HG02884 (cell line): ENCODE measurements around the gene EPN2.

ENCODE experiments used
- ATAC-seq: cut with Tn5 transposase; IDR thresholded peaks from one replicate; pipeline ENCODE4 v1.9.1; 2021; ENCODE audit warnings: mild to moderate bottlenecking, moderate library complexity; ENCODE audit not compliant: unreplicated experiment

The EPN2 gene

DNA sequence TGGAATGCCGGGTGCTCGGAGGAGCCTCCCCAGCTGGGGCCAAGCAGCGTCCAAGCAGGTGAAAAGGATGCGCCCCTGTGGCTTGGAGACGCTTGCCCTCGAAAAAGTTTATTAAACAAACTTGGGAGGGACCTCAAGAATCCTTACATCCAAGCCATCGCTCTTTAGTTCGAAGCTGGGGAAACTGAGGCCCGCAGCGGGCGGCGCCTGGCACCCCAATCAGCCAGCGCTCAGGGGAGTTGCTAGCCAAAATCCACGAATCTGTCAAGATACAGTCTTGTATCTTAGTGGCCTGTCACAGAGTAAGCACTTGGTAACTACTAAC is 125.9 kb downstream of the EPN2 start:
- no peak for ATAC-seq

DNA sequence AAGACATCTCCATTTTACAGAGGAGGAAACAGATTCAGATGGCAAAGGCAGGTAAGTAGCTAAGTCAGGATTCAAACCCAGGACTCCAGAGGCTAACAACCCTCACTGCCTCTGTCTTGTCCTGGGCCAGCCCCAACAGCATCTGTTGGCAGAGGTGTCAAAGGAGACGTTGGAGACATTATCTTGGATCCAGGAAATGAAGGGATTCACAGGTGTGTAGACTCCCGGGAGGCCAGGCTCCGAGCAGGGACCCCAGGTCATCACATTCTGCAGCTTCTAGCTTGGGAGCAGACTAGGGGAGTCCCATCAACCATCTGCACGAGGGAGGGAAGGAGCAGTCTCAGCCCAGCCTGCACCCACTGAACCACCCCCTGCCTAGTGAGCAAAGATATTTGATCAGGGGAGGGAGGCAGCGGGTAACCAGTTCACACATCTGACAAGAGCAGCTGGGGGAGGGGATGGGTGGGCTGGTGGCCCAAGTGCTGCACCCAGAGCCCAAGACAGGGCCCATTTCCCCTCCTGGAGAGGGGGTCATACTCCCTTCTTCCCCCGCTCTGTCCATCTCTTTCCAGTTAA is 126.4 kb downstream of the EPN2 start:
- no peak for ATAC-seq

DNA sequence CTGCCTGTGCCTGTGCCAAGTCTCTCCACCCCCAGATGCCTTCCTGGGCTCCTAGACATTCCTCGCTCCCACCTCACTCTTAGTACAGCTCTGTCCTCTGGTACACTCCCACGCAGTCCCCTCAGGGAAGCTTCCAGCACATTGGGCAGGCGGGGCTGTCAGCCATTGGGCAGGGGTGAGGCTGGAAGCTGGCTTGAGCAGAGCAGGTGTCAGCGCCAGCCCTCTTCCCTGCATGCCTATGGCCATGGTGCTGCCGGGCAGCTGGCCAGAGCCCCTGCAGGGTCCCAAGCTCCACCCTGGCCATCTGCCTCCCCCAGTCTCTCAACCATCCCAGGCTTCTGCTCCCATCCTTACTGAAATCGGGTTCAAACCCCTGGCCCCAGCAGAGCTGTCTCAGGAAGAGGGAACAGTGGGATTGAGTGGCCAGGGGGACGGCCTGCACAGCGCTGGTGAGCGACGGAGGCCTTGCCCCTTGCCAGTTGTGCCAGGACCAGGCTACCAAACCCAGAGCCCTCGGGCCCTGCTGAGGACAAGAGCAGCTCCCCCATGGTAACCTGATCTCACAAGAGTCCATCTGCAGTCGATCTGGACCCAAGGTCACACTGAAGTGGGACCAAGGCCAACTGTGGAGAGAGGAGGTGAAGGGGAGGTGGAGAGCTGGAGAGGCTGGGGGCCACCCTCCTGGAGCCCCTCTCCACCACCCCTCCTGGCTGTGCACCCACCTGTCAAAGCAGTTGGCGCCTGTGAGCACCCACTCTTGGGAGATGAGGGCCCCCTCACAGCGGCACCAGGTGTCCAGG is 127.7 kb downstream of the EPN2 start:
- ATAC-seq, result no peak

DNA sequence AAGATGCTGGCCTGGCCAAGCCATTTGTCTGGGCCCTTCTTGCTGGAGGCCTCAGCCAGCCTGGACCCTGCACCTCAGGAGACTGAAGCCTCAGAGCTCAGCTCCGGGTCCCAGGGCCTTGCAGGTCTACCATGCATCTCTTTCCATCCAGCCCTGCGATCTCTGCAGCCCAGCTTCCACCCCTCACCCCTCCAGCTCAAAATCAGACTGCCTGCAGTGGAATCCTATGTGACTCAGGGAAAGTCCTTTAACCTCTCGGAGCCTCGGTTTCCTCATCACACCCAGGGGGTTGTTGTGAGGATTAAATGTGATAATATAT is 128.3 kb downstream of the EPN2 start:
- no peak for ATAC-seq

DNA sequence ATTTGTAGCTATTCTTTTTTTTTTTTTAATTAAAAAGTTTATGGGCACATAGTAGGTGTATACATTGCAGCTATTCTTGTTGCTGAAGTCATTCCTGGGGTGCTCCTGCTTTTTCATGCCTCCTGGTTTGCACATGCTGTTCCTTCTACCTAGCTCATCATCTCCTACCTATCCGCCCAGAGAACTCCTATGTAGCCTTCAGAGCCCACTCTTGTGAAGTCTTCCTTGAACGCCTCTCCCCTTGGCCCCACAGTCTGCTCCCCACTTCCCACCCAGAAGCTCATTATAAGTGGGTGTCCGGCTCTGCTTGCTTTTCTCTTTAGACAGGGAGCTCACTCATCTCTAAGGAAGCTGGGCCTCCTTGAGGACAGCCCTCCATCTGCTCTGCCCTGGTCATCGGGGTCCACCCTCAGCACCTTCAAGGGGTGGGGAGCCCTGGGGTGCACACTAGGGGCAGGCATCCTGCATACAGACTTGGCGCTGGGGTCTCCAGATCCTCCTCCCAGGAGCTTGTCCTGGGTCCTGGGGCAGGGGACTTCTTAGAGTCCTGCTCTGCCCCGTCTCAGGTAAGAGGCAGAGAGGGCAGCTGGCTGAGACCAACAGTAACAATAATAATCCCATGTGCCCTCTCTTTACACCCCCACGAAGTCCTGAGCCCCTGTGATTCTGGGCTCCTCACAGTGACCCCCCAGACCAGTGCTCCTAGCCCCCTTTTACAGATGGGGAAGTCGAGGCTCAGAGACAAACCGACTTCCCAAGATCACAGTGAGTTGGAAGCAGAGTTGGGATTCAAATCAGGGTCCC is 128.9 kb downstream of the EPN2 start:
- ATAC-seq, result no peak

DNA sequence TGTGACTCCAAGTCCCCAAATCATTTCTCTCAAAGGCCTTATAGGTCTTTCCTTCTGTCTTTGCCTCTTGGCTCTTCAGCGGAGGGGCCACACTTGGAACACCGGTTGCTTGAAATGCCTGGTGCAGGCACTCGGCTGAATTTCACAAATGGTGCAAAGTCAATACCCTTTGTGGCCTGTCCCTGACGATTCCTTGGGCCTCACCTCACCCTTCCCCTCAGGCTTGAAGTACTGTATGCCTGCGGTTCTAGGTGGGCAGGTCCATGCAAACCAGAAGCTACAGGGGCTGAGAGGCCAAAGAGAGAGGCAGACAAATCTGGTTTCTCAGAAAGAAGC is 129.4 kb downstream of the EPN2 start:
- ATAC-seq, result no peak

DNA sequence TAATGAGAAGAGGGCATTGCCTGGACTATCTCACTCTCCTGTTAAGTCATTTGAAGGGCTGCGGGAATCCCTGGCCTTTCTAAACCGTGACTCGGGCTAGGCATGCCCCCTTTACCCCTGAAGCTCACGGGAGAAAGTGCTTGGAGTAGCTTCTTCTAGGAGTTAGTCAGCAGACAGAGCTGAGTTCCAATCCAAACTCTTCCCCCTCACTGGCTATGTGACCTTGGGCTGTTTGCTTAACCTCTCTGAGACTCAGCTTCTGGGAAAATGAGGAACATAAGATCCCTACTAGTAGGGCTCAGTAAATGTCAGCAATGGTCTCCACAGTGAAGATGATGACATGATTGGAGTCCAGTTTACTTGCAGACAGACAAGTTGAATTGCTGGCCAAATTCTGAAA is 131.1 kb downstream of the EPN2 start:
- no peak for ATAC-seq

DNA sequence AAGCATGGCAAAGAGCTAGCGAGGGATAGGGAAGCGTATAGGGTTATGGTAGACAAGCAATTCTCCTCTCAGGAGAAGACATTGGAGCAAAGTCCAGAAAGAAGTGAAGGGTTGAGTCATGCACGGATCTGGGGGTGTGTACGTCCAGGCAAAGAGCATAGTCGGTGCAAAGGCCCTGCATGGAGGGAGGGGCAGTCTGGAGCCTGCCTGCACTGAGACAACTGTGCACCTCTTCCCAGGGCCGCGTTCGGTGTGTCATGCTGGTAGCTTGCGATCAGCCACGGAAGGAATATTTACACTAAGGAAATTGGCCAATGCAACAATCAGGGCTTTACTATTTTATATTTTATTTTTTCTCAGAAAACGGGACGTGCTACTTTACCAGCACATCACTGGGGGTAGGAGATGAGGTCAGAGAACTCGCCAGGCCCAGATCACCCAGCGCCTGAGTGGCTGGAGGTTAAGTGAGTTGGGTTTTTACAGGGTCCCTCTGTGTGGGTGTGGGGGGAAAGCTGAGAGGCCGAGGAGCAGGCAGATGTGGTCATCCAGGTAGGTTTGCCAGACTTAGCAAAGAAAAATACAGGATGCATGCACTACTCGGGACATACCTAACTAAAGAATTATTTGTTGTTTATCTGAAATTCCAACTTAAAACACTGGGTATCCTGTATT is 132.1 kb downstream of the EPN2 start:
- no peak for ATAC-seq

DNA sequence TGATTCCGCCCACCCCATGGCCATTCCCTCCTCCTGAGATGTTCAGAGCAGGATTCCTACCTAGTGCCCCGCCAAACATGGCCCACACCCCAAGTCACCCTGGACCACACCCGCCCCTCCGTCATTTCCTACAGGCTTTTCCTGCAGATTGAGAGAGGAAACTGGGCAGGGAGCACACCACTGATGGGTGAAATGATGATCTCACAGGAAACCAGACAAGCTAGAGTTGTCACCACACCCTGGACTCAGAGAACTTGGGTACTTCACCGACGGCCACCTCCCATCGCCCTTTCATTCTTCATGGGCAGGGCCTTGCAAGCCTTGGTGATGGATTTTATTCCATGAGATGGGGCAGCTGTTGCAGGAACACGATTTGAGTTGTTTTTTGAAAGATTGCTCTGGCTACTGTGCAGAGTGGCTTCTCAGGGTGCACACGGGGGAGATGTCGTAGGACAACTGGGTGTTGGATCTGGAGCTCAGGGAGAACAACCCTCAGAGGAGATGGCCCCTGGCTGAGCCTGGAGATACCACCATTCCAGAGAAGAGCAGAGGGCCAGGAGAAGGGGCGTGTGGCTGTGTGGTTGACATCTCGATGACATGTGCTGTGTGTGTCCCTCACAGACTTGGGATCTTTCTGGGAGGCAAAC is 132.8 kb downstream of the EPN2 start:
- no peak for ATAC-seq

DNA sequence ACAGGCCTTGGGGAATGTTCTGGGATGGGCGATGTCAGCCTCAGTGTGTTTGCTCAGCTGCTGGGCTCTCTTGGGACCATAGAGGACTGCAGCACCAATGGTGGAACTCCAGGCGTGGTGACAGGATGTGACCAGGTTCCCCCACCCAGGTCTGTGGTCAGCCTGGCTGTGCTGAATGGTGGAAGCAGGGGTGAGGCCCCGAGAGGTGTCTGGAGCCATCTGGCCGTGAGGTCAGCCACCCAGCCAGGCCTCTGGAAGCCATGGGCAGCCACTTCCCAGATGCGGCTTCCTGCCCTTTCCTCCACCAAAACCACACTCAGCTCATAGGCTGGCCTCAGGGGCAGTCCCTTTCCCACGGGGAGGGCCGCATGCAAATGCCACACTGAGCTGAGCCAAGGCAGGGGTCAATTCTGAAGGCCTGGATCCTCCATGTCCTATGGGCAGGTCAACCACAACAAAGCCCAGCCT is 133.4 kb downstream of the EPN2 start:
- no peak for ATAC-seq

DNA sequence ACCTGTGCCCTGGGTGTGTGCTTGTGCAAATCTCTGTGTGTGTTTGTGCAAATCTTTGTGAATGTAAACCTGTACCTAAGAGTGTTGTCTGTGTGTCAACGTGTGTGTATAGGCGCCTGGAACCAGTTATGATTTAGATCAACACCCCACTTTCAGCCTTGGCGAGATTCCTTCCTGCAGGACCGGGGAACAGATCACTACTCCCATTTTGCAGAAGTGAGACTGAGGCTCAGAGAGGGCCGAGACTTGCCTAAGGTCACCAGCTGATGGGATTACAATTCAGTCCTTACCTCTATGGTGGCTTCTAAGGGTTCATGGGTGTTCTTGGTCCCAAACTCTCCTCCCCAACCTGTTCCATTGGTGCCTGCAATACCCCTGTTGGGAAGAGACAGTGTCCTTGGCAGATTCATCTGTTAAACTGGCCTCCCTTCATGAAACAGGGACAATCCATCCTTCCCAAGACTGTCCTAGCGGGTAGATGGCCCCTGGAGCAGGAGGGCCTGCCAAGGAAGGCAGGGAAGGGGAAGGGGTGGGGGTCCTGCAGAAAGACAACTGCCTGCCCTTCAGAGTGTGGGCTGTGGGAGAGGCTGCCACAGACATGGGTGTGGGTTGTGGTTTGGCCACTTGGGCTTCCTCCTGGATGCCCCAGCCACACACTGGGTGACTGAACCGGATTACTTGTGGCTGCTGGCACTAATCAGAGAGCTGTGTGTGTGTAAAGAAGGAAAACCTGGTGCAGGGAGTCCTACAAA is 134.3 kb downstream of the EPN2 start:
- no peak for ATAC-seq

DNA sequence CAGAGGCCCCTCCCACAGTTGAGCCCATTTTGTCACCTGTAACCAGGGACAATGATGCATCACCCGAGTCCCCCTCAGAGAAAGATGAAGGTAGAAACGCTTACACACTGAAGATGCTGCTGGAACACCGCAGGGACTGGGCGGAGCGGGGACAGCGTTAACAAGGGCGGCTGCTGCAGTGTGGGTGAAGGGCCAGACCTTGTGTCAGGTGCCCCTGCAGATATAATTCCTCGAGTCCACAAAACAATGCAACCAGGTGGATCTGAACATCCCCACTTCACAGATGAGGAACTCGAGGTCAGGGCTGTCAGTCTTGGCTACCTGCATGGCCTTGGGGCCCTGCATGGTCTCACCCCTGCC is 134.8 kb downstream of the EPN2 start:
- ATAC-seq, result no peak

DNA sequence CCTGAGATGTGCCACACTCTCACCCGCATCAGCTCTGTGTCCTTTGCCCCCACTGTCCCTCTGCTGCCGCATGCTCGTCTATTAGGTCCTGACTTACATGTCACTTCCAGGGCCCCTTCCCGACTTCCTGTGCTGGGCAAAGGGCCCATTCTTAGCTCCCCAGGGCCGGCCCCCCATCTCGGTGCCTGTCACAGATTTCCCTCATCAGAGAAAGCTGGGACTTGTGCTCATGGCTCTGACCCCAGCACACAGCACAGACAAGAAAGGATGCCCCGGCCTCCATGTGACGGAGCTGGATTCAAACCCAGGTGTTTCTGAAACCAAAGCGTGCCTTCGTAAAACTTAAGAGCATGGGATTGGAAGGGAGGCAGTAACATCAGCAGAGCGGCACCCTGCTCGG is 135.3 kb downstream of the EPN2 start:
- ATAC-seq, result no peak

DNA sequence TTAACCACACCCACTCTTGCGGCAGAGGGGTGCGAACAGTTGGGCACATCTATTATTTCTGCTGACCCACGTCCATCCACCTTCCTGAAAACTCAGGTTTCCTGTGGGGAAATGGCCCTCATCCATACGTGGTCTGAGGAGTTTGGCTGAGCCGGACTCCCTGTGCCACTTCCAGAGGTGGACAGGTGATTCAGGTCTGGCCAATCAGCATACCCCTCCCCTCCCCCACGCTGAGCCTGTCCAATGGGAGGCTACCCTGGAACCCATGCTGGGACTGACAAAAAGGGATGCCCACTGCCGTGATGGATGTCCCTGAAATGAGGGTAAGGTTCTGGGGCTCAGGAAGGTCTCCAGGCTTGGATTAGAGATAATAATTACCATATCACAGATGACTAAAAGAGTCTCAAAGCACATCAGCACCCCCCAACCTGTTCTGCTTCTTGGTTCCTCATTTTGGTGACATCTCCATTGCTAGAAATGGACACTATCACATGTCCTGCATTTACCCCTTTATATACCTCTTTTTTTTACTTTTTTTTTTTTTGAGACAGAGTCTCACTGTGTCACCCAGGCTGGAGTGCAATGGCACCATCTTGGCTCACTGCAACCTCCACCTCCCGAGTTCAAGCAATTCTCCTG is 135.8 kb downstream of the EPN2 start:
- no peak for ATAC-seq

DNA sequence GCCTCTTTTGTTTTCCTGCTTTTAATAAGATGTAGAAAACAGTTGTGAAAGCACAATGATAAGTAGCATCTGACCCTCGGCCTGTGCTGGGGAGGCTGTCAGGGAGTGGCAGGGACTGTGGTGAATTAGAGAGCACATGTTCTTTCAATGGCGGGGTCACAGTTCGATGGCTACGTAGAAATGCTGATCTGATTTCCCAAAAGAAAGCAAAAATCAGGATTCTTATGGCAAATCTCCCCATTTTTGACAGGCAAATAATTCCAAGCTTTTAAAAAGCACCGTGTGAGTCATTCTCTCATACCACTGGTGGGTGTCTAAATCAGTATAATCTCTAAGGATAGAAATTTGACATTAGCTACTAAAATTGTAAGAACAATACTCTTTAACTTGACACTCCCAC is 137.0 kb downstream of the EPN2 start:
- no peak for ATAC-seq

DNA sequence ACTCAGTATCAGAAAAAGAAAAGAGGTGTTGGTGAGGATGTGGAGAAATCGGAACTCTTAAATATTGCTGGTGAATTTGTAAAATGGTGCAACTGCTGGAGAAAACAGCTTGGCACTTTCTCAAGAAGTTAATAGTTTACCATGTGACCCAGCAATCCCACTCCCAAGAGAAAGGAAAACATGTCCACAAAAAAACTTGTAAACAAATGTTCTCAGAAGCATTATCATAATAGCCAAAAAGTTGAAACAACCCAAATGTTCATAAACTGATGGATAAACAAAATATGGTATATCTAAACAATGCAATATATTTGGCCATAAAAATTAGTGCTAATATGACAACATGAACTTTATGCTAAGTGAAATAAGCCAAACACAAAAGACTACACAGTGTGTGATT is 138.6 kb downstream of the EPN2 start:
- ATAC-seq, result no peak

DNA sequence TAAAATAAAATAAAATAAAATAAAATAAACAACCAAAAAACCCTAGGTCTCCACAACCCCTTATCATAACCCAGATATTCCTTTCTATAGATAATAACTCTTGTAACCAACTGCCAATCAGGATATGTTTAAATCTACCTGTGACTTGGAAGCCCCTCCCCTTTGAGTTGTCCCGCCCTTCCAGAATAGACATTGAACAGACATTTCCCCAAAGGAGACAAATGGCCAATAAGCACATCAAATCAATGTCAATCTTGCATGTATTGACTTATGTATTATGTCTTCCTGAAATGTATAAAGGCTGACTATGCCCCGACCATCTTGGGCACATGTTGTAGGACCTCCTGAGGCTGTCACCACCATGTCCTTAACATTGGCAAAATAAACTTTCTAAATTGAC is 139.6 kb downstream of the EPN2 start:
- ATAC-seq, result no peak

DNA sequence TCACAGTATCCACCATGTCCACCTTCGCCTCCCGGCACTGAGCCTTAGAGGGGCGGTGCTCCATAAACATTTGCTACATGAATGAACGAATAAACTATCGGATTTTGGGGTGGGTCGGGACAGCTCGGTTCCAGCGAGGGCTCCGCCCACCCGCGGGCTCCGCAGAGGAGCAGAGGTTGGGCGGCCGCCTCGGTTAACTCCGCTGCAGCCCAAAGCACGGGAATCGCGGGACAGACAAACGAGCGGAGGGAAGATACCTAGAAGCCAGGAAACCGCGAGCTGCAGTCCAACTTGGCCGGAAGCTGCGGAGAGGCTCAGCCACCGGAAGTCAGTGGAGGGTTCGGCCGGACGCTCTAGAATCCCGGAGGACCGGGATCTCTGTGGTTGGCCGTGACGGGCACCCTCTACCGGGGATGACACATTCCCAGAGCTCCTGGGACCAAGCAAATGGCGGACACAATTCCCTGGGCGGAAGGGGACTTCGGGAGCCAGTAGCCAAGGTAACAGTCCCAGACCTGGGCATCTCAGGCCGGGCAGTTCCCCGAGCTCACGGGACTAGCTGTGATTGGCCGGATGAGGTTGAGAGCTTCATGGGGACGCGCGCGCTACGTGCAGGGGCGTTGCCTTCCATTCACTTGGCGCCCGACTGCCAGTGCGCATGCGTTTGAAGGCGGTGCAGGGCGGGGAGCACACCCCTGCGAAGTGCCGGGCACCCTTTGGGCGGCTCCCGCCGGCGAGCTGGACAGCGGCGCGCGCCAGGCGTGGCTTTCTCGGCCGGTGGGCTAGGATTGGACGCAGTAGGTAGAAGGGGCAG is 140.6 kb downstream of the EPN2 start:
- peak; percentile 92 for ATAC-seq
